HG03060 (cell line): Measurements from ENCODE around the gene ANXA2.
"Not testable (repeated sequence)": the region's sequence is repeated elsewhere in the genome, so short reads cannot be mapped to it uniquely, and the experiment has no call there.

ENCODE experiments used
- ATAC-seq: cut with Tn5 transposase; IDR thresholded peaks from one replicate; pipeline ENCODE4 v1.9.1; 2021; ENCODE audit warnings: low read depth, moderate number of reproducible peaks; ENCODE audit not compliant: unreplicated experiment

The ANXA2 gene

GRCh38 chr15:60372756-60373155 is 25.0 kb downstream of the ANXA2 start:
- ATAC-seq, result no peak

GRCh38 chr15:60372227-60372626 is 25.6 kb downstream of the ANXA2 start:
- ATAC-seq, result no peak

GRCh38 chr15:60371175-60372051 is 26.4 kb downstream of the ANXA2 start:
- ATAC-seq, result no peak

- no peak for ATAC-seq
Observed at GRCh38 chr15:60370869-60371136, 27.0 kb downstream of the ANXA2 start.

GRCh38 chr15:60370105-60370868 is 27.5 kb downstream of the ANXA2 start:
- ATAC-seq, result no peak

GRCh38 chr15:60369696-60370095 is 28.1 kb downstream of the ANXA2 start:
- no peak for ATAC-seq

- ATAC-seq, result no peak
Observed at GRCh38 chr15:60364612-60364924, 33.2 kb downstream of the ANXA2 start.

GRCh38 chr15:60363903-60364611 is 33.7 kb downstream of the ANXA2 start:
- ATAC-seq, result no peak

- no peak for ATAC-seq
Observed at GRCh38 chr15:60363087-60363549, 34.7 kb downstream of the ANXA2 start.

GRCh38 chr15:60362321-60363086 is 35.3 kb downstream of the ANXA2 start:
- ATAC-seq, result no peak

- not testable (repeated sequence) for ATAC-seq
Observed at GRCh38 chr15:60359738-60360137, 38.0 kb downstream of the ANXA2 start.

- ATAC-seq, result no peak
Observed at GRCh38 chr15:60358935-60359682, 38.7 kb downstream of the ANXA2 start.

GRCh38 chr15:60356832-60357231 is 41.0 kb downstream of the ANXA2 start:
- ATAC-seq, result no peak

- no peak for ATAC-seq
Observed at GRCh38 chr15:60355148-60355857, 42.5 kb downstream of the ANXA2 start.

- no peak for ATAC-seq
Observed at GRCh38 chr15:60353245-60353920, 44.4 kb downstream of the ANXA2 start.

- no peak for ATAC-seq
Observed at GRCh38 chr15:60352525-60352924, 45.3 kb downstream of the ANXA2 start.

GRCh38 chr15:60351066-60351465 is 46.7 kb downstream of the ANXA2 start:
- no peak for ATAC-seq

- ATAC-seq, result no peak
Observed at GRCh38 chr15:60350108-60350507, 47.7 kb downstream of the ANXA2 start.

GRCh38 chr15:60349589-60349988 is 48.2 kb downstream of the ANXA2 start:
- no peak for ATAC-seq
